ENCODE data around the gene C14orf119.

Gene C14orf119

DNA sequence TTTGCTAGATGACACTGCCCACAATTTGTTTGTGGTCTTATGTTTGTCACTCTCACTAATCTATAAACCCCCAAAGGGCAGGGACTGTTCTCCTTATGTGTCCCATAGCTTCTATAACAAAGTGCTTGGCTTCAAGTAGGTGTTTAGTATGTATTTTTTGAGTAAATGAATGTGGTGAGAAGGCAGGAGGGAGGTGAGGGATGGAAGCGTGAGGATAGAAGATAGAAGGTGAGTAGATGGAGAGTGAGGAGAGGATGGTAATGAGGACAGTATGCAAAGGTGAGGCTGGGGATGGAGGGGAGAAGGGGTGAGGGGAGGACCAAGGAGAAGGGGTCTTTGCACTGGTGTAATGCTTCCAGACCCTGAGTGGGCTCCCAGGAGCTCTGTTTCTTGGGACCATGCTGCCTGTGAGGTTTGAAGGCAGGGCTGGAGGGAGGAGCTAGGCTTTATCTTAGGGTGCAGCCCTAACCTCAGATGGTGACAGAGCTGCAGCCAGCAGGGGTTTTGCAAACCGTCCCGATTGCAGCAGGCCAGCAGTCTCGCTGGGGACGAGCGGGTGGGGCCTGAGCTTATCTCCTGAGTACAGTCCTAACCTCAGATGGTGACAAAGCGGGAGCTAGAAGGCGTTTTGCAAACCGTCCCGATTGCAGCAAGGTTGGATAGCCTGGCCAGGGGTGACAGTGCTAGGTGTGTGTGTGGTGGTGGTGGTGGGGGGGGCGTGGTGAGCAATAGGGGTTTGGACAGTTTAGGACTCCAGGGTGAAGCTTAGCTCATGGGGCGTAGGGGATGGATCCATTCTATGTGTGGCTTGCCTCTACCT is 17.3 kb downstream of the C14orf119 start:
- Histone ChIP-seq H3K4me3 (ENCODE audit: severe bottlenecking) (no peak overlapping the region), H3K4me1 (ENCODE audit: insufficient read depth, poor library complexity, severe bottlenecking) (peaks cover 26% of the 10 kb centered on the region), H3K27me3 (ENCODE audit: insufficient read depth, poor library complexity, severe bottlenecking) (no peaks in the 10 kb centered on the region), H3K27ac (ENCODE audit: poor library complexity, severe bottlenecking) (no peak overlapping the region), H3K9me3 (ENCODE audit: severe bottlenecking) (no peaks in the 10 kb centered on the region), H3K36me3 (ENCODE audit: low read depth) (no peaks in the 10 kb centered on the region)
- DNase-seq (ENCODE audit: low spot score) (no peak), ATAC-seq (ENCODE audit: low read depth) (no peak)
- TF ChIP-seq, protein P1, sequence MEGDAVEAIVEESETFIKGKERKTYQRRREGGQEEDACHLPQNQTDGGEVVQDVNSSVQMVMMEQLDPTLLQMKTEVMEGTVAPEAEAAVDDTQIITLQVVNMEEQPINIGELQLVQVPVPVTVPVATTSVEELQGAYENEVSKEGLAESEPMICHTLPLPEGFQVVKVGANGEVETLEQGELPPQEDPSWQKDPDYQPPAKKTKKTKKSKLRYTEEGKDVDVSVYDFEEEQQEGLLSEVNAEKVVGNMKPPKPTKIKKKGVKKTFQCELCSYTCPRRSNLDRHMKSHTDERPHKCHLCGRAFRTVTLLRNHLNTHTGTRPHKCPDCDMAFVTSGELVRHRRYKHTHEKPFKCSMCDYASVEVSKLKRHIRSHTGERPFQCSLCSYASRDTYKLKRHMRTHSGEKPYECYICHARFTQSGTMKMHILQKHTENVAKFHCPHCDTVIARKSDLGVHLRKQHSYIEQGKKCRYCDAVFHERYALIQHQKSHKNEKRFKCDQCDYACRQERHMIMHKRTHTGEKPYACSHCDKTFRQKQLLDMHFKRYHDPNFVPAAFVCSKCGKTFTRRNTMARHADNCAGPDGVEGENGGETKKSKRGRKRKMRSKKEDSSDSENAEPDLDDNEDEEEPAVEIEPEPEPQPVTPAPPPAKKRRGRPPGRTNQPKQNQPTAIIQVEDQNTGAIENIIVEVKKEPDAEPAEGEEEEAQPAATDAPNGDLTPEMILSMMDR (IDR thresholded peaks at IDR 0.05; ENCODE audit: poor library complexity, severe bottlenecking): no peak

- Histone ChIP-seq H3K27me3 (ENCODE audit: insufficient read depth, poor library complexity, severe bottlenecking) (no peaks in the 10 kb centered on the region), H3K4me1 (ENCODE audit: insufficient read depth, poor library complexity, severe bottlenecking) (peaks cover 26% of the 10 kb centered on the region), H3K36me3 (ENCODE audit: low read depth) (no peaks in the 10 kb centered on the region), H3K9me3 (ENCODE audit: severe bottlenecking) (no peaks in the 10 kb centered on the region), H3K27ac (ENCODE audit: poor library complexity, severe bottlenecking) (peak overlapping the region; percentile 83), H3K4me3 (ENCODE audit: severe bottlenecking) (no peak overlapping the region)
- DNase-seq (ENCODE audit: low spot score): no peak
- no peak for ATAC-seq (ENCODE audit: low read depth)
- TF ChIP-seq, protein P1 (IDR thresholded peaks at IDR 0.05; ENCODE audit: poor library complexity, severe bottlenecking): no peak
These were observed 18.3 kb downstream of the C14orf119 start for GRCh38 chr14:23113431-23114119.

GRCh38 chr14:23114120-23114458 is 18.8 kb downstream of the C14orf119 start:
- Histone ChIP-seq H3K9me3 (ENCODE audit: severe bottlenecking) (no peaks in the 10 kb centered on the region), H3K4me1 (ENCODE audit: insufficient read depth, poor library complexity, severe bottlenecking) (peaks cover 26% of the 10 kb centered on the region), H3K27ac (ENCODE audit: poor library complexity, severe bottlenecking) (peak overlapping the region; percentile 83), H3K27me3 (ENCODE audit: insufficient read depth, poor library complexity, severe bottlenecking) (no peaks in the 10 kb centered on the region), H3K36me3 (ENCODE audit: low read depth) (no peaks in the 10 kb centered on the region), H3K4me3 (ENCODE audit: severe bottlenecking) (no peak overlapping the region)
- DNase-seq (ENCODE audit: low spot score): no peak
- ATAC-seq (ENCODE audit: low read depth): no peak
- TF ChIP-seq, protein P1 (IDR thresholded peaks at IDR 0.05; ENCODE audit: poor library complexity, severe bottlenecking): no peak

DNA sequence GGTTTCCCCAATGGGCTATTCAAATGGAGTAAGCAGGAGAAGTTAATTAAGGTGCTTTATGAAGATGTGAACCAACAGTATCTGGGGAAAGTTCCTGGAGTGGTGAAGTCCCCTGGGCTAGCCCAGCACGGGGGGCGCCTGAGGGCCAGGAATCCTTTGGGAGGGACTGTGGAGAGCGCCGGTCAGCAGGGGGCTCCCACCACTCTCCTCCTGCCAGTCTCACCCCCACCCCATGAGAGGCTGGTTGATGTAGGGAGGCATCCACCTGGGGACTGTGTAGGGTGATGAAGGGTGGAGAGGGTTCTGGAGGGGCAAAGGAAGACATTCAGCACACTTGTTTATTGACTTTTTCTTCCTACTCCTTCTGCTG is 19.3 kb downstream of the C14orf119 start:
- DNase-seq (ENCODE audit: low spot score) (no peak), ATAC-seq (ENCODE audit: low read depth) (no peak)
- TF ChIP-seq, protein P1 (IDR thresholded peaks at IDR 0.05; ENCODE audit: poor library complexity, severe bottlenecking): no peak
- no peaks in the 10 kb centered on the region for H3K27me3 ChIP-seq (ENCODE audit: insufficient read depth, poor library complexity, severe bottlenecking)
- H3K36me3 ChIP-seq (ENCODE audit: low read depth): no peaks in the 10 kb centered on the region
- H3K27ac ChIP-seq (ENCODE audit: poor library complexity, severe bottlenecking): peak overlapping the region; percentile 83
- no peak overlapping the region for H3K4me3 ChIP-seq (ENCODE audit: severe bottlenecking)
- H3K4me1 ChIP-seq (ENCODE audit: insufficient read depth, poor library complexity, severe bottlenecking): peaks cover 26% of the 10 kb centered on the region
- no peaks in the 10 kb centered on the region for H3K9me3 ChIP-seq (ENCODE audit: severe bottlenecking)
